GM21786 (cell line): ENCODE data around the gene ARPP19.
"Not testable (repeated sequence)": the region's sequence is repeated elsewhere in the genome, so short reads cannot be mapped to it uniquely, and the experiment has no call there.

ENCODE experiments used
- ATAC-seq: cut with Tn5 transposase; IDR thresholded peaks from one replicate; pipeline ENCODE4 v1.9.1; 2021; ENCODE audit not compliant: unreplicated experiment

The ARPP19 gene

DNA sequence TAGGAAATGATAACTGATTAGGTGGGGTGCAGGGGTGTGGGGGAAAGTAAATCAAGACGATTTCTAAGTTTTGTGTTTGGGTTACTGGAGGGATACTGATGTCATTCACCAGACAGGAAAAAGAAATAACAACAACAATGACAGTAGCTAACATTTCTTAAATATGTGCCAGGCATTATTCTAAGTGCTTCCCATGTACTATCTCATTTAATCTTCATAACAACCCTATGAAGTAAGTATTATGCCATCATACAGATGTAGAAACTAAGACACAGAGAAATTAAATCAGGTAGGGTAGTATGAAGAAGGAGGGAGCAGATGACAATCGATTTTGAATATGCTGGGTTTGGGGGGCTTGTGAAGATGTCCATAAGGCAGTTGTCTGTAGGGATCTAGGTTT is 53.5 kb downstream of the ARPP19 start:
- no peak for ATAC-seq

DNA sequence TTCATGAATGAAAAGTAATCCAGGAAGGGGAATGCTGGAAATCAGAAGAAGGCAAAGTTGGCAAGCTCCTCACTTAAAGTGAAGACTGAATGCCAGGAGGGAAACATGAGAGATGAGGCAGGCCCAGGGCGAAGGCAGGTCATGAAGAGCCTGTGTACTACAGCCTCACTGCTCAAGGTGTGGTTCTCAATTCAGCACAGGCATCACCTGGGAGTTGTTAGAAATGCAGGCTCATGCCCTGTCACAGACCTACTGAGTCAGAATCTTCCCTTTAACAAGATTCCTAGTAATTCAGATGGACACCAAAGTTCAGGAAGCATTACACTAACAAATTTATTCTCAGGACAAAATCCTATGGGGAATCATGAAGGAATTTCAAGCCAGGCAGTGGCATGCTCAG is 54.3 kb downstream of the ARPP19 start:
- no peak for ATAC-seq

DNA sequence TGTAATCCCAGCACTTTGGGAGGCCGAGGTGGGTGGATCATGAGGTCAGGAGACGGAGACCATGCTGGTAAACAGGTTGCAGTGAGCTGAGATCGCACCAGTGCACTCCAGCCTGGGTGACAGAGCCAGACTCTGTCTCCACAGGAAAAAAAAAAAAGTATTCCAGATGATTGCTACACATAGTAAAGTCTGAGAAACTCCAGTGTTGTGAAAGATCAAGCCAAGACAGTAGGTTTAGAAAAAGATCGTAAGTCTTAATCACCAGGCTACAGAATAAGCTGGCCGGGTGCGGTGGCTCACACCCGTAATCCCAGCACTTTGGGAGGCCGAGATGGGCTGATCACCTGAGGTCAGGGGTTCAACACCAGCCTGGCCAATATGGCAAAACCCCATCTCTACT is 56.0 kb downstream of the ARPP19 start:
- not testable (repeated sequence) for ATAC-seq

DNA sequence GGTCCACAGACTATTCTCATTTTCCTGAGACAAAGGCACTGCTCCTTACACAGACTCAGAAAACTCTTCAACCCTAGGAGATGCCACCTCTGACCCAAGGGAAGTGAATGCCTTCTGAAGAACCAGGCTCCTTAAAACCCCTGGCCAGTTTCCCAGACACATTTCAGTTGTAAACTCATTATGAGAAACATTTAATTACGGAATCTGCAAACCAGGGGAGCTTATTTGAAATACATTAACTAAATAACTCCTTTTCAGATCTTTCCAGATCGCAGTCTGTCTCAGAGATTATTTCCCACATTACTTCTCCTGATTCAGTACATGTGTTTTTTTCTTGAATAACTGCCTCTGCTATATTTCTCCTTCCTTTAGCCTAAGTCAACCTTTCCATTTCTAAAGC is 57.7 kb downstream of the ARPP19 start:
- no peak for ATAC-seq

DNA sequence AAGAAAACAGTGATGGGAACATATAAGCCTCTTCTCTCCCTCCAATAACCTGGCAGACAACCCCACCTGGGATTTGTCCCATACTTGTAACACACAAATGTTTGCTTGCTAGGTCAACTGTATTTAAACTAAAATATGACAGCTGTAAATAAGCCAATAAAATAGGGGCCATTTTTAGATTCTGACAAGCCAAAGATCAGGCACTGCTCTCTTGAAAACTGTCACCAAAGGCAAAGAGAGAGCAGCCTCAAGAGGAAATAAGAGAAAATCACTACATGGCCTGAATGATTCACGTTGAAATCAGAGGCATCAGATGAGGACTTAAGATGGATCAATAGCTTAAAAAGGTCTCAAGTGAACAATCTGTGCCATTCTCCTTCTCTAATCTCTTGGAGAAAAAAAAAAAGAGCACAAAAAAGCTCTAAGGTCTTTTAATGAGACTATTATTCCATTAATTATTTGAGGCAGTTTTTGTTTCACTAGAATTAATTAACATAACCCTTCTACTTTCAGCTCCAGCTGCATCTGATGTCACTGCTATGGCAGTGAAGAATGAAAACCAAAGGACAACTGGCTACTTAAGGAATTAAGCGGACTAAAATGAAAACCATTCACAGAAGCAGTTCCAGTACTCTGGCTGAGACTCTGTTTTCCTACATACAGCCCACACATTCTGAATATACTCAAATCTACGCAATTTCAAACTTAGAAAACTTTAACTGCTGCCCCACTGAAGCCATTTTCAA is 59.2 kb downstream of the ARPP19 start:
- no peak for ATAC-seq

DNA sequence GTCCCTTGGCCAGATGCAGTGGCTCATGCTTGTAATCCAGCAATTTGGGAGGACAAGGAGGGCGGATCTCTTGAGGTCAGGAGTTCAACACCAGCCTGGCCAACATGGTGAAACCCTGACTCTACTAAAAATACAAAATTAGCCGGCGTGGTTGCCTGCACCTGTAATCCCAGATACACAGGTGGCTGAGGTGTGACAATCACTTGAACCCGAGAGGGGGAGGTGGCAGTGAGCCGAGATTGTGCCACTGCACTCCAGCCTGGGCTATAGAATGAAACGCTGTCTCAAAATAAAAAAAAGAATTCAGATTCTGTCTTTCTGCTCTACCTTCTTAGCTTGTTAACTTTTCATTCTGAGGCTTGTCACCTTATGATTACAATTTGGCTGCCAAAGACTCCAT is 62.3 kb downstream of the ARPP19 start:
- ATAC-seq, result no peak

DNA sequence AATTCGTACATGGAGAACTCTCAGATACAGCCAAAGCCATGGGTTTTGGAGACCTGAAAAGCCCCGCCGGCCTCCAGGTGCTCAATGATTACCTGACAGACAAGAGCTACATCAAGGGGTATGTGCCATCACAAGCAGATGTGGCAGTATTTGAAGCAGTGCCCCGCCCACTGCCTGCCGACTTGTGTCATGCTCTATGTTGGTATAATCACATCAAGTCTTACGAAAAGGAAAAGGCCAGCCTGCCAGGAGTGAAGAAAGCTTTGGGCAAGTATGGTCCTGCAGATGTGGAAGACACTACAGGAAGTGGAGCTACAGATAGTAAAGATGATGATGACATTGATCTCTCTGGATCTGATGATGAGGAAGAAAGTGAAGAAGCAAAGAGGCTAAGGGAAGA is 63.7 kb downstream of the ARPP19 start:
- no peak for ATAC-seq

DNA sequence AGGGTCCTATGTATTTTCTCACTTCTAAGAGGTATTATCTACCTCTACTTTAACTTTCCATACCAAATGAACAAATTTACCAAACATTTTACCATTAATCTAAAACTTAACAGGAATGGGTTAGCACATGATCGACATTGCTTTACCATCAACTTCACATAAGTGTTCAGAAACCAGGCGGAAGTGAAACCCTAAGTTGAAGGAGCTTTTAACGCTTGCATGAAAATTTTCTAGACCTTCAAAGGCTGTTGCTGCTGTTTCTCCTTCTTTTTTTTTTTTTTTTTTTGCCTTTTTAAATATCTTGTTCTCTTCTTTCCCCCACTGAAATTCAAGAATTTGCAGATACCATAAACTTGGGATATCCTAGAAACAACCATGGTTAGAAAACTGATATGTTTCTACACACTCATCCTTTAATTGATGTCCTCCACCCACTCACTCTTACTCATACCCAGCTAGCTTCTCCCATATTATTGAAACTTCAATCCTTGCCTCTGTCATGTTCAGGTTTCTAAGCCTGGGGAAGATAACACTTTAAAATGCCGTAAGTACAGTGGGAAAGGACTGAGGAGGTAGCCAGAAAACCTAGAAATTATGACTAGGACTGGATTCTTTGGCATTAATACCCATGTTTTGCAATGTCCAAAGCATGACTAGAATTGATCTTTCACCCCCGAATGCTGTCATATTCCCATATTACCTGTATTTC is 64.9 kb downstream of the ARPP19 start:
- ATAC-seq, result peak; percentile 78

DNA sequence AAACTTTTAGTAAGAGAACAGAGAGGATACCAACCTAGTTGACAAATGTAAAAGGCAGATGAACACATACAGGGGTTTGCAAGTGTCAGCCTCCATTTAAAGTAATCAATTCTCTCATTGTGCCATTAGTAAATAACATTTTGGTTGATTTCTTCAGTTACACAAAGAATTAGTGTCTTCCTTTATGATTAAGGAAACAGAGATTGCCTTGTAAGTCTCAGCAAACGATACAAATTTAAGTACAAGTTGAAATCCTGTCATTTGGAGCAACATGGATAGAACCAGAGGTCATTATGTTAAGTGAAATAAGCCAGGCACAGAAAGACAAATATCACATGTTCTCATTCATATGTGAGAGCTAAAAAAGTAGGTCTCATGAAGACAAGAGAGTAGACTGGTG is 66.2 kb downstream of the ARPP19 start:
- no peak for ATAC-seq

DNA sequence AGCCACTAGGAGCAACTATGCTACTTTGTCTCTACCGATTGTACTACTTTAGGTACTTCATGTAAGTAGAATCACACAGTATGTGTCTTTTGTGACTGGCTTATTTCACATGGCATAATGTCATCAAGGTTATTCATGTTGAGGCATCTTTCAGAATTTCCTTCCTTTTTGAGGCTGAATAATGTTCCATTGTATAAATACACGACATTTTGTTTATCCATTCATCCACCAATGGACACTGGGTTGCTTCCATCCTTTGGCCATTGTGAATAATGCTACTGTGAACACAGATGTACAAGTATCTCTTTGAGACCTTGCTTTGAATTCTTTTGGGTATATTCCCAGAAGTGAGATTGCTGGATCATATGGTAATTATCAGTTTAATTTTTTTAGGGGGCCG is 69.3 kb downstream of the ARPP19 start:
- no peak for ATAC-seq

DNA sequence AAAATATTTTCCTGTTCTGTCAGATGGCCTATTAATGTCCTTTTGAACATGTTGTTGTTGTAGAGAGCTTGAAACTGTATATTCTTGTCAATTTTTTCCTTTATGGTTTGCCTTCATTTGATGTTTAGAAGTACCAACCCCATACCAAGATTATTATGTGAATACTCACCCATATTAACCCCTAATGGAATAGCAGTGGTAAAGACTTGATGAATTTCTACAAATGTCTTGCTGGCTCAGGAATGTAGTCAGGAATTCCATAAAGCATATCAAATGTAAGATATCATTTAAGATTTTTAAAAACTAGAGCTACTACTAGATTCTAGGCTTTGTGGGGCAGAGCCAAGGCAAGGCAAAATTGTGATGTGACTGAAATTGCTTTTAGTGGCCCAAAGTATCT is 70.1 kb downstream of the ARPP19 start:
- no peak for ATAC-seq
